ENCODE measurements around the gene CD8A.

The CD8A gene

GRCh38 chr2:86774862-86775261, 15.9 kb downstream of the CD8A start:
- no peaks in the 10 kb centered on the region for H3K79me2 ChIP-seq (ENCODE audit: low read length)
- H2AFZ ChIP-seq (ENCODE audit: low read depth, low read length) = no peak overlapping the region
- no peak for TF ChIP-seq EZH2phosphoT487 (IDR thresholded peaks at IDR 0.05; ENCODE audit: low read depth)
- TF ChIP-seq CTCF (IDR thresholded peaks at IDR 0.05; ENCODE audit: low read depth, low read length) = no peak
- H3K4me1 ChIP-seq (ENCODE audit: low read length) = peaks cover 2% of the 10 kb centered on the region; the same call in 1 of the 2 replicates
- H3K4me3 ChIP-seq (ENCODE audit: low read length) = no peak overlapping the region
- no peaks in the 10 kb centered on the region for H3K27me3 ChIP-seq (ENCODE audit: low read depth, low read length)
- no peak overlapping the region for H3K9ac ChIP-seq (ENCODE audit: low read length)
- H3K27ac ChIP-seq (ENCODE audit: low read length) = no peak overlapping the region
- H3K4me2 ChIP-seq (ENCODE audit: low read length) = no peak overlapping the region
- peaks cover 19% of the 10 kb centered on the region for H4K20me1 ChIP-seq (ENCODE audit: insufficient read depth, low read length)
- H3K36me3 ChIP-seq (replicated peaks; ENCODE audit: low read depth, low read length) = peaks cover 37% of the 10 kb centered on the region
- no peaks in the 10 kb centered on the region for H3K9me3 ChIP-seq (ENCODE audit: insufficient read depth, low read length)

- H2AFZ ChIP-seq (ENCODE audit: low read depth, low read length) = no peak overlapping the region
- H3K9me3 ChIP-seq (ENCODE audit: insufficient read depth, low read length) = no peaks in the 10 kb centered on the region
- no peak overlapping the region for H3K9ac ChIP-seq (ENCODE audit: low read length)
- TF ChIP-seq CTCF (IDR thresholded peaks at IDR 0.05; ENCODE audit: low read depth, low read length) = no peak
- TF ChIP-seq EZH2phosphoT487 (IDR thresholded peaks at IDR 0.05; ENCODE audit: low read depth) = no peak
- peaks cover 39% of the 10 kb centered on the region for H3K36me3 ChIP-seq (replicated peaks; ENCODE audit: low read depth, low read length)
- H4K20me1 ChIP-seq (ENCODE audit: insufficient read depth, low read length) = peaks cover 20% of the 10 kb centered on the region; the same call in 1 of the 2 replicates
- no peaks in the 10 kb centered on the region; the same call in 1 of the 2 replicates for H3K79me2 ChIP-seq (ENCODE audit: low read length)
- H3K27me3 ChIP-seq (ENCODE audit: low read depth, low read length) = no peaks in the 10 kb centered on the region
- no peak overlapping the region for H3K4me2 ChIP-seq (ENCODE audit: low read length)
- H3K4me1 ChIP-seq (ENCODE audit: low read length) = no peaks in the 10 kb centered on the region
- H3K27ac ChIP-seq (ENCODE audit: low read length) = no peak overlapping the region
- H3K4me3 ChIP-seq (ENCODE audit: low read length) = no peak overlapping the region
These were observed 18.1 kb downstream of the CD8A start for GRCh38 chr2:86772611-86773010.

- Histone ChIP-seq H2AFZ (ENCODE audit: low read depth, low read length) (no peak overlapping the region), H3K4me3 (ENCODE audit: low read length) (no peak overlapping the region), H3K9ac (ENCODE audit: low read length) (no peak overlapping the region), H3K9me3 (ENCODE audit: insufficient read depth, low read length) (no peaks in the 10 kb centered on the region), H3K79me2 (ENCODE audit: low read length) (no peaks in the 10 kb centered on the region; the same call in 1 of the 2 replicates), H3K36me3 (replicated peaks; ENCODE audit: low read depth, low read length) (peaks cover 38% of the 10 kb centered on the region), H3K4me2 (ENCODE audit: low read length) (no peak overlapping the region), H3K27me3 (ENCODE audit: low read depth, low read length) (no peaks in the 10 kb centered on the region), H3K4me1 (ENCODE audit: low read length) (no peaks in the 10 kb centered on the region), H4K20me1 (ENCODE audit: insufficient read depth, low read length) (peaks cover 20% of the 10 kb centered on the region; the same call in 1 of the 2 replicates), H3K27ac (ENCODE audit: low read length) (no peak overlapping the region)
- TF ChIP-seq EZH2phosphoT487 (IDR thresholded peaks at IDR 0.05; ENCODE audit: low read depth) (no peak), CTCF (IDR thresholded peaks at IDR 0.05; ENCODE audit: low read depth, low read length) (no peak)
These were observed 19.9 kb downstream of the CD8A start for GRCh38 chr2:86770816-86771301.

GRCh38 chr2:86769838-86770237, 20.9 kb downstream of the CD8A start:
- peaks cover 41% of the 10 kb centered on the region for H3K36me3 ChIP-seq (replicated peaks; ENCODE audit: low read depth, low read length)
- no peak overlapping the region for H2AFZ ChIP-seq (ENCODE audit: low read depth, low read length)
- H4K20me1 ChIP-seq (ENCODE audit: insufficient read depth, low read length) = peaks cover 26% of the 10 kb centered on the region
- TF ChIP-seq EZH2phosphoT487 (IDR thresholded peaks at IDR 0.05; ENCODE audit: low read depth) = no peak
- no peaks in the 10 kb centered on the region for H3K4me1 ChIP-seq (ENCODE audit: low read length)
- no peaks in the 10 kb centered on the region for H3K9me3 ChIP-seq (ENCODE audit: insufficient read depth, low read length)
- no peak overlapping the region for H3K9ac ChIP-seq (ENCODE audit: low read length)
- H3K27me3 ChIP-seq (ENCODE audit: low read depth, low read length) = no peaks in the 10 kb centered on the region
- no peak overlapping the region for H3K4me2 ChIP-seq (ENCODE audit: low read length)
- H3K27ac ChIP-seq (ENCODE audit: low read length) = no peak overlapping the region
- no peak overlapping the region for H3K4me3 ChIP-seq (ENCODE audit: low read length)
- no peaks in the 10 kb centered on the region; the same call in none of the 2 replicates for H3K79me2 ChIP-seq (ENCODE audit: low read length)
